Measurements from ENCODE around the gene NCOA7.

NCOA7 gene

GRCh38 chr6:125918681-125919566, 128.2 kb downstream of the NCOA7 start:
- TF ChIP-seq EZH2phosphoT487 (conservative IDR thresholded peaks at IDR 0.05; ENCODE audit: low read length) = no peak
- TF ChIP-seq, protein P1, sequence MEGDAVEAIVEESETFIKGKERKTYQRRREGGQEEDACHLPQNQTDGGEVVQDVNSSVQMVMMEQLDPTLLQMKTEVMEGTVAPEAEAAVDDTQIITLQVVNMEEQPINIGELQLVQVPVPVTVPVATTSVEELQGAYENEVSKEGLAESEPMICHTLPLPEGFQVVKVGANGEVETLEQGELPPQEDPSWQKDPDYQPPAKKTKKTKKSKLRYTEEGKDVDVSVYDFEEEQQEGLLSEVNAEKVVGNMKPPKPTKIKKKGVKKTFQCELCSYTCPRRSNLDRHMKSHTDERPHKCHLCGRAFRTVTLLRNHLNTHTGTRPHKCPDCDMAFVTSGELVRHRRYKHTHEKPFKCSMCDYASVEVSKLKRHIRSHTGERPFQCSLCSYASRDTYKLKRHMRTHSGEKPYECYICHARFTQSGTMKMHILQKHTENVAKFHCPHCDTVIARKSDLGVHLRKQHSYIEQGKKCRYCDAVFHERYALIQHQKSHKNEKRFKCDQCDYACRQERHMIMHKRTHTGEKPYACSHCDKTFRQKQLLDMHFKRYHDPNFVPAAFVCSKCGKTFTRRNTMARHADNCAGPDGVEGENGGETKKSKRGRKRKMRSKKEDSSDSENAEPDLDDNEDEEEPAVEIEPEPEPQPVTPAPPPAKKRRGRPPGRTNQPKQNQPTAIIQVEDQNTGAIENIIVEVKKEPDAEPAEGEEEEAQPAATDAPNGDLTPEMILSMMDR (IDR thresholded peaks at IDR 0.05; ENCODE audit: insufficient read depth, low read length, poor library complexity, severe bottlenecking) = no peak
- Histone ChIP-seq H3K79me2 (ENCODE audit: insufficient read depth, low read length) (no peaks in the 10 kb centered on the region), H3K36me3 (ENCODE audit: low read length) (peaks cover 38% of the 10 kb centered on the region), H3K9ac (ENCODE audit: low read length) (no peak overlapping the region), H3K27me3 (ENCODE audit: low read length) (no peaks in the 10 kb centered on the region), H3K4me2 (ENCODE audit: low read depth, low read length, poor library complexity, severe bottlenecking) (no peak overlapping the region), H3K9me3 (ENCODE audit: insufficient read depth, low read length) (no peaks in the 10 kb centered on the region), H3K27ac (ENCODE audit: low read depth, low read length) (no peak overlapping the region), H3K4me3 (ENCODE audit: insufficient read depth, low read length, poor library complexity, severe bottlenecking) (no peak overlapping the region), H3K9me2 (replicated peaks; ENCODE audit: insufficient read depth, low read length) (no peaks in the 10 kb centered on the region), H4K20me1 (ENCODE audit: low read depth, low read length) (no peaks in the 10 kb centered on the region), H3F3A (ENCODE audit: insufficient read depth) (no peaks in the 10 kb centered on the region), H2AFZ (ENCODE audit: low read depth, low read length, severe bottlenecking) (no peak overlapping the region)

DNA sequence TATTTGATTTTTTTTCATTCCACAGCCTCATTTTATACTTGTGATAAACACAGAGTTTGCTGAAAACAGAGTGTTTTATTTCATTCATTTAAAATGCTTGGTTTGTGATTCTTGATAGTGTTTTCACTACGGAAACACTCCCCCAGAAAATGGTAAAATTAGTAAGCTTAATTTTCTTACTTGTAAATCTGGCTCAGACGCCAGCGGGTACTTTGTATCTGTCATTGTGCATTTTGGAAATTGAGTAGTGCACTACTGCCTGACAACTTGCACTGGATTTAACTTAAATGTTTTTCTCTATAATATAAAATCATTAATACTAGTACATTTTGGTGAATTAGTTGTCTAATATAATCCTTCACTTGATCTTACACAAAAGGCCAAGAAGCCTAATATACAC, 128.9 kb downstream of the NCOA7 start:
- Histone ChIP-seq H3K4me3 (ENCODE audit: insufficient read depth, low read length, poor library complexity, severe bottlenecking) (no peak overlapping the region), H2AFZ (ENCODE audit: low read depth, low read length, severe bottlenecking) (no peak overlapping the region), H3K36me3 (ENCODE audit: low read length) (peaks cover 40% of the 10 kb centered on the region)

GRCh38 chr6:125922322-125922860, 131.6 kb downstream of the NCOA7 start:
- TF ChIP-seq EZH2phosphoT487 (conservative IDR thresholded peaks at IDR 0.05; ENCODE audit: low read length) = no peak
- TF ChIP-seq, protein P1 (IDR thresholded peaks at IDR 0.05; ENCODE audit: insufficient read depth, low read length, poor library complexity, severe bottlenecking) = no peak
- H3K9ac ChIP-seq (ENCODE audit: low read length) = no peak overlapping the region
- no peaks in the 10 kb centered on the region for H4K20me1 ChIP-seq (ENCODE audit: low read depth, low read length)
- H3K36me3 ChIP-seq (ENCODE audit: low read length) = peaks cover 38% of the 10 kb centered on the region
- no peaks in the 10 kb centered on the region for H3K79me2 ChIP-seq (ENCODE audit: insufficient read depth, low read length)
- no peak overlapping the region for H2AFZ ChIP-seq (ENCODE audit: low read depth, low read length, severe bottlenecking)
- H3K9me3 ChIP-seq (ENCODE audit: insufficient read depth, low read length) = no peaks in the 10 kb centered on the region
- H3K27me3 ChIP-seq (ENCODE audit: low read length) = no peaks in the 10 kb centered on the region
- H3K27ac ChIP-seq (ENCODE audit: low read depth, low read length) = no peak overlapping the region
- H3K4me3 ChIP-seq (ENCODE audit: insufficient read depth, low read length, poor library complexity, severe bottlenecking) = no peak overlapping the region
- no peaks in the 10 kb centered on the region for H3F3A ChIP-seq (ENCODE audit: insufficient read depth)
- no peak overlapping the region for H3K4me2 ChIP-seq (ENCODE audit: low read depth, low read length, poor library complexity, severe bottlenecking)
- no peaks in the 10 kb centered on the region for H3K9me2 ChIP-seq (replicated peaks; ENCODE audit: insufficient read depth, low read length)

More for the DNA sequence above, 128.9 kb downstream of the NCOA7 start:
- TF ChIP-seq, protein P1 (IDR thresholded peaks at IDR 0.05; ENCODE audit: insufficient read depth, low read length, poor library complexity, severe bottlenecking) = no peak
- TF ChIP-seq EZH2phosphoT487 (conservative IDR thresholded peaks at IDR 0.05; ENCODE audit: low read length) = no peak
- Histone ChIP-seq H3F3A (ENCODE audit: insufficient read depth) (no peaks in the 10 kb centered on the region), H3K9me3 (ENCODE audit: insufficient read depth, low read length) (no peaks in the 10 kb centered on the region), H3K27me3 (ENCODE audit: low read length) (no peaks in the 10 kb centered on the region), H3K79me2 (ENCODE audit: insufficient read depth, low read length) (no peaks in the 10 kb centered on the region), H3K9me2 (replicated peaks; ENCODE audit: insufficient read depth, low read length) (no peaks in the 10 kb centered on the region), H3K9ac (ENCODE audit: low read length) (no peak overlapping the region), H4K20me1 (ENCODE audit: low read depth, low read length) (no peaks in the 10 kb centered on the region), H3K4me2 (ENCODE audit: low read depth, low read length, poor library complexity, severe bottlenecking) (no peak overlapping the region), H3K27ac (ENCODE audit: low read depth, low read length) (no peak overlapping the region)

Measured in SU-DHL-6 (cell line).